ENCODE measurements around the gene POC1B.

DNA sequence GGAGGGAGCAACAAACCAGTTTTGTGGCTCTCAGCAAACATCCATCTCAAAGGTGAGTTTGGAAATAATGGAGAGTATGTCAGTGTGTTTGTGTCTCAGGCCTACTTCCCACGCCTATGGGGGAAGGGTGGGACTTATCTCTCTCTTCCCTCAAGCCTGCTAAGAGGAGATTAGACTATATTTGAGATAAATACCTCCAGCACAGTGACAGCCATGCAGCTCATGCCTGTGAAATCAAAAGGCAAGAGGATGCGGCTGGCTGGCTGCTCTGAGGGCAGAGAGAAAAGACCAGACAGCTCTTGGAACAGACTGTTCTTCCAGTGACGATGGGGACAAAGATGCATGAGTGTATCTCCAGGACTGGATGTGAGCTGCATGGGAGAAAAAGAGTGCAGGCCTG lies 14.7 kb upstream of the POC1B start:
- TF ChIP-seq ZNF384 (IDR thresholded peaks at IDR 0.05) = no peak
- TF ChIP-seq TARDBP (IDR thresholded peaks at IDR 0.05) = no peak
- TF ChIP-seq FOXK2 (IDR thresholded peaks at IDR 0.05) = no peak
- TF ChIP-seq FOXA1 (IDR thresholded peaks at IDR 0.05) = no peak
- TF ChIP-seq BHLHE40 (IDR thresholded peaks at IDR 0.05; ENCODE audit: borderline replicate concordance) = no peak
- TF ChIP-seq SUZ12 (IDR thresholded peaks at IDR 0.05) = no peak
